HEK293 (cell line): Measurements from ENCODE around the gene WNT6.

ENCODE experiments used
- GLI4 ChIP-seq: fragments of 450-650 bp; formaldehyde crosslinking; IDR thresholded peaks from 2 replicates; pipeline ENCODE4 v1.5.1; 2016; ENCODE audit warnings: missing biosample characterization, missing genetic modification characterization
- HOXA7 ChIP-seq: sonication (generic); formaldehyde crosslinking; IDR thresholded peaks from 2 replicates; pipeline ENCODE4 v1.8.1; 2022; ENCODE audit warnings: missing genetic modification reagents, borderline replicate concordance
- KLF16 ChIP-seq: fragments of 450-650 bp; formaldehyde crosslinking; IDR thresholded peaks from 2 replicates; pipeline ENCODE4 v1.5.1; 2017; ENCODE audit warnings: missing biosample characterization, missing genetic modification characterization
- TCF7L2 ChIP-seq: IDR thresholded peaks from 2 replicates; pipeline ENCODE4 v1.6.1; 2011; ENCODE audit warnings: low read depth, mild to moderate bottlenecking, inconsistent platforms, low read length, moderate library complexity, borderline replicate concordance
- YY1 ChIP-seq: fragments of 450-650 bp; formaldehyde crosslinking; IDR thresholded peaks from 2 replicates; pipeline ENCODE4 v1.5.1; 2018; ENCODE audit warnings: missing biosample characterization, missing genetic modification characterization
- ZNF223 ChIP-seq: fragments of 450-650 bp; formaldehyde crosslinking; IDR thresholded peaks from 2 replicates; pipeline ENCODE4 v1.5.1; 2016; ENCODE audit warnings: missing biosample characterization, missing genetic modification characterization
- ZNF473 ChIP-seq: fragments of 450-650 bp; formaldehyde crosslinking; IDR thresholded peaks from 2 replicates; pipeline ENCODE4 v1.5.1; 2017; ENCODE audit warnings: missing biosample characterization, missing genetic modification characterization
- ZNF48 ChIP-seq: fragments of 450-650 bp; formaldehyde crosslinking; IDR thresholded peaks from 2 replicates; pipeline ENCODE4 v1.5.1; 2016; ENCODE audit warnings: missing biosample characterization, missing genetic modification characterization
- TF ChIP-seq, protein P1 (sequence below): fragments of 450-650 bp; formaldehyde crosslinking; IDR thresholded peaks from 2 replicates; pipeline ENCODE4 v1.5.1; 2016; ENCODE audit warnings: missing biosample characterization, missing genetic modification characterization
- TF ChIP-seq, protein P2 (sequence below): fragments of 450-650 bp; formaldehyde crosslinking; conservative IDR thresholded peaks from 2 replicates; pipeline ENCODE4 v1.5.1; 2016; ENCODE audit warnings: low read depth, missing biosample characterization, missing genetic modification characterization
- TF ChIP-seq, protein P3 (sequence below): fragments of 450-650 bp; formaldehyde crosslinking; IDR thresholded peaks from 2 replicates; pipeline ENCODE4 v1.5.1; 2016; ENCODE audit warnings: missing biosample characterization, missing genetic modification characterization
- TF ChIP-seq, protein P4 (sequence below): fragments of 450-650 bp; formaldehyde crosslinking; IDR thresholded peaks from 2 replicates; pipeline ENCODE4 v1.5.1; 2016; ENCODE audit warnings: missing biosample characterization, missing genetic modification characterization

DNA sequence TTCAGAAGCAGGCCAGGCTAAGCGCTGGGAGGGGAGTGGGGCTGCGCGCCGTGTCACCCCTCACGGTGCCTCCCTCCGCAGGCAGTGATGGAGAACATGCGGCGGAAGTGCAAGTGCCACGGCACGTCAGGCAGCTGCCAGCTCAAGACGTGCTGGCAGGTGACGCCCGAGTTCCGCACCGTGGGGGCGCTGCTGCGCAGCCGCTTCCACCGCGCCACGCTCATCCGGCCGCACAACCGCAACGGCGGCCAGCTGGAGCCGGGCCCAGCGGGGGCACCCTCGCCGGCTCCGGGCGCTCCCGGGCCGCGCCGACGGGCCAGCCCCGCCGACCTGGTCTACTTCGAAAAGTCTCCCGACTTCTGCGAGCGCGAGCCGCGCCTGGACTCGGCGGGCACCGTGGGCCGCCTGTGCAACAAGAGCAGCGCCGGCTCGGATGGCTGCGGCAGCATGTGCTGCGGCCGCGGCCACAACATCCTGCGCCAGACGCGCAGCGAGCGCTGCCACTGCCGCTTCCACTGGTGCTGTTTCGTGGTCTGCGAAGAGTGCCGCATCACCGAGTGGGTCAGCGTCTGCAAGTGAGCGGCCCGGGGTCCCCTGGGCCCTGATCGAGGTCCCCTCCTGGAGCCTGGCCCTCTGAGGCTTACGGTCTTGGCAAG is 33.2 kb downstream of the WNT6 start:
- TF ChIP-seq ZNF473 (no peak), ZNF223 (tag by site-specific recombination) (no peak), GLI4 (tag by site-specific recombination) (no peak), YY1 (tag by site-specific recombination) (no peak), ZNF48 (tag by site-specific recombination) (no peak), TCF7L2 (no peak), KLF16 (tag by site-specific recombination) (no peak), HOXA7 (CRISPR knock-in tag) (no peak)
- TF ChIP-seq, protein P1, sequence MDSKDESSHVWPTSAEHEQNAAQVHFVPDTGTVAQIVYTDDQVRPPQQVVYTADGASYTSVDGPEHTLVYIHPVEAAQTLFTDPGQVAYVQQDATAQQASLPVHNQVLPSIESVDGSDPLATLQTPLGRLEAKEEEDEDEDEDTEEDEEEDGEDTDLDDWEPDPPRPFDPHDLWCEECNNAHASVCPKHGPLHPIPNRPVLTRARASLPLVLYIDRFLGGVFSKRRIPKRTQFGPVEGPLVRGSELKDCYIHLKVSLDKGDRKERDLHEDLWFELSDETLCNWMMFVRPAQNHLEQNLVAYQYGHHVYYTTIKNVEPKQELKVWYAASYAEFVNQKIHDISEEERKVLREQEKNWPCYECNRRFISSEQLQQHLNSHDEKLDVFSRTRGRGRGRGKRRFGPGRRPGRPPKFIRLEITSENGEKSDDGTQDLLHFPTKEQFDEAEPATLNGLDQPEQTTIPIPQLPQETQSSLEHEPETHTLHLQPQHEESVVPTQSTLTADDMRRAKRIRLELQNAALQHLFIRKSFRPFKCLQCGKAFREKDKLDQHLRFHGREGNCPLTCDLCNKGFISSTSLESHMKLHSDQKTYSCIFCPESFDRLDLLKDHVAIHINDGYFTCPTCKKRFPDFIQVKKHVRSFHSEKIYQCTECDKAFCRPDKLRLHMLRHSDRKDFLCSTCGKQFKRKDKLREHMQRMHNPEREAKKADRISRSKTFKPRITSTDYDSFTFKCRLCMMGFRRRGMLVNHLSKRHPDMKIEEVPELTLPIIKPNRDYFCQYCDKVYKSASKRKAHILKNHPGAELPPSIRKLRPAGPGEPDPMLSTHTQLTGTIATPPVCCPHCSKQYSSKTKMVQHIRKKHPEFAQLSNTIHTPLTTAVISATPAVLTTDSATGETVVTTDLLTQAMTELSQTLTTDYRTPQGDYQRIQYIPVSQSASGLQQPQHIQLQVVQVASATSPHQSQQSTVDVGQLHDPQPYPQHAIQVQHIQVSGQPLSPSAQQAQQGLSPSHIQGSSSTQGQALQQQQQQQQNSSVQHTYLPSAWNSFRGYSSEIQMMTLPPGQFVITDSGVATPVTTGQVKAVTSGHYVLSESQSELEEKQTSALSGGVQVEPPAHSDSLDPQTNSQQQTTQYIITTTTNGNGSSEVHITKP (tag by site-specific recombination): no peak
- TF ChIP-seq, protein P2, sequence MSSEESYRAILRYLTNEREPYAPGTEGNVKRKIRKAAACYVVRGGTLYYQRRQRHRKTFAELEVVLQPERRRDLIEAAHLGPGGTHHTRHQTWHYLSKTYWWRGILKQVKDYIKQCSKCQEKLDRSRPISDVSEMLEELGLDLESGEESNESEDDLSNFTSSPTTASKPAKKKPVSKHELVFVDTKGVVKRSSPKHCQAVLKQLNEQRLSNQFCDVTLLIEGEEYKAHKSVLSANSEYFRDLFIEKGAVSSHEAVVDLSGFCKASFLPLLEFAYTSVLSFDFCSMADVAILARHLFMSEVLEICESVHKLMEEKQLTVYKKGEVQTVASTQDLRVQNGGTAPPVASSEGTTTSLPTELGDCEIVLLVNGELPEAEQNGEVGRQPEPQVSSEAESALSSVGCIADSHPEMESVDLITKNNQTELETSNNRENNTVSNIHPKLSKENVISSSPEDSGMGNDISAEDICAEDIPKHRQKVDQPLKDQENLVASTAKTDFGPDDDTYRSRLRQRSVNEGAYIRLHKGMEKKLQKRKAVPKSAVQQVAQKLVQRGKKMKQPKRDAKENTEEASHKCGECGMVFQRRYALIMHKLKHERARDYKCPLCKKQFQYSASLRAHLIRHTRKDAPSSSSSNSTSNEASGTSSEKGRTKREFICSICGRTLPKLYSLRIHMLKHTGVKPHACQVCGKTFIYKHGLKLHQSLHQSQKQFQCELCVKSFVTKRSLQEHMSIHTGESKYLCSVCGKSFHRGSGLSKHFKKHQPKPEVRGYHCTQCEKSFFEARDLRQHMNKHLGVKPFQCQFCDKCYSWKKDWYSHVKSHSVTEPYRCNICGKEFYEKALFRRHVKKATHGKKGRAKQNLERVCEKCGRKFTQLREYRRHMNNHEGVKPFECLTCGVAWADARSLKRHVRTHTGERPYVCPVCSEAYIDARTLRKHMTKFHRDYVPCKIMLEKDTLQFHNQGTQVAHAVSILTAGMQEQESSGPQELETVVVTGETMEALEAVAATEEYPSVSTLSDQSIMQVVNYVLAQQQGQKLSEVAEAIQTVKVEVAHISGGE (tag by site-specific recombination): no peak
- TF ChIP-seq, protein P3, sequence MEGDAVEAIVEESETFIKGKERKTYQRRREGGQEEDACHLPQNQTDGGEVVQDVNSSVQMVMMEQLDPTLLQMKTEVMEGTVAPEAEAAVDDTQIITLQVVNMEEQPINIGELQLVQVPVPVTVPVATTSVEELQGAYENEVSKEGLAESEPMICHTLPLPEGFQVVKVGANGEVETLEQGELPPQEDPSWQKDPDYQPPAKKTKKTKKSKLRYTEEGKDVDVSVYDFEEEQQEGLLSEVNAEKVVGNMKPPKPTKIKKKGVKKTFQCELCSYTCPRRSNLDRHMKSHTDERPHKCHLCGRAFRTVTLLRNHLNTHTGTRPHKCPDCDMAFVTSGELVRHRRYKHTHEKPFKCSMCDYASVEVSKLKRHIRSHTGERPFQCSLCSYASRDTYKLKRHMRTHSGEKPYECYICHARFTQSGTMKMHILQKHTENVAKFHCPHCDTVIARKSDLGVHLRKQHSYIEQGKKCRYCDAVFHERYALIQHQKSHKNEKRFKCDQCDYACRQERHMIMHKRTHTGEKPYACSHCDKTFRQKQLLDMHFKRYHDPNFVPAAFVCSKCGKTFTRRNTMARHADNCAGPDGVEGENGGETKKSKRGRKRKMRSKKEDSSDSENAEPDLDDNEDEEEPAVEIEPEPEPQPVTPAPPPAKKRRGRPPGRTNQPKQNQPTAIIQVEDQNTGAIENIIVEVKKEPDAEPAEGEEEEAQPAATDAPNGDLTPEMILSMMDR (tag by site-specific recombination): peak; percentile 83
- TF ChIP-seq, protein P4, sequence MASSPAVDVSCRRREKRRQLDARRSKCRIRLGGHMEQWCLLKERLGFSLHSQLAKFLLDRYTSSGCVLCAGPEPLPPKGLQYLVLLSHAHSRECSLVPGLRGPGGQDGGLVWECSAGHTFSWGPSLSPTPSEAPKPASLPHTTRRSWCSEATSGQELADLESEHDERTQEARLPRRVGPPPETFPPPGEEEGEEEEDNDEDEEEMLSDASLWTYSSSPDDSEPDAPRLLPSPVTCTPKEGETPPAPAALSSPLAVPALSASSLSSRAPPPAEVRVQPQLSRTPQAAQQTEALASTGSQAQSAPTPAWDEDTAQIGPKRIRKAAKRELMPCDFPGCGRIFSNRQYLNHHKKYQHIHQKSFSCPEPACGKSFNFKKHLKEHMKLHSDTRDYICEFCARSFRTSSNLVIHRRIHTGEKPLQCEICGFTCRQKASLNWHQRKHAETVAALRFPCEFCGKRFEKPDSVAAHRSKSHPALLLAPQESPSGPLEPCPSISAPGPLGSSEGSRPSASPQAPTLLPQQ (tag by site-specific recombination): no peak
